Mesenchymal stem cell (in vitro differentiated cells and primary cell): ENCODE results near the gene HRH2. TPM values are rescaled to one million over a fixed set of nuclear protein-coding genes. Genes with fewer than 3 reads are reported as not detected.

Experiments used
- DNase-seq: peaks from one replicate; pipeline ENCODE4 v3.0.0-alpha.2; 2013
- H2AFZ ChIP-seq: one replicate; pipeline ENCODE4 v1.6.1; 2013; ENCODE audit warnings: low read depth, mild to moderate bottlenecking, control low read depth, inconsistent platforms, low read length, moderate library complexity
- H2AK5ac ChIP-seq: 2 replicates; pipeline ENCODE4 v1.6.1; 2013; ENCODE audit warnings: low read length, moderate library complexity, mild to moderate bottlenecking, inconsistent platforms; ENCODE audit not compliant: severe bottlenecking
- H2BK120ac ChIP-seq: one replicate; pipeline ENCODE4 v1.6.1; 2013; ENCODE audit warnings: low read depth, mild to moderate bottlenecking, inconsistent platforms, low read length, moderate library complexity
- H2BK12ac ChIP-seq, 2 experiments: one replicate each; pipeline ENCODE4 v1.6.1; 2013; ENCODE audit warnings: inconsistent platforms in 2 of 2, low read length in 2 of 2, mild to moderate bottlenecking in 2 of 2, moderate library complexity in 2 of 2, control low read depth in 1 of 2
- H2BK15ac ChIP-seq: one replicate; pipeline ENCODE4 v1.6.1; 2013; ENCODE audit warnings: mild to moderate bottlenecking, low read depth, inconsistent platforms; ENCODE audit not compliant: poor library complexity, severe bottlenecking
- H2BK5ac ChIP-seq: 2 replicates; pipeline ENCODE4 v1.6.1; 2013; ENCODE audit warnings: low read depth, mild to moderate bottlenecking, low read length, control low read depth, inconsistent platforms; ENCODE audit not compliant: poor library complexity, severe bottlenecking
- H3K14ac ChIP-seq, 2 experiments: one replicate each; pipeline ENCODE4 v1.6.1; 2013; ENCODE audit warnings: inconsistent platforms in 2 of 2, low read length in 2 of 2, control low read depth in 1 of 2, mild to moderate bottlenecking in 1 of 2, moderate library complexity in 1 of 2
- H3K18ac ChIP-seq, 2 experiments: one replicate each; pipeline ENCODE4 v1.6.1; 2013; ENCODE audit warnings: inconsistent platforms in 2 of 2, low read length in 2 of 2, control low read depth in 1 of 2, low read depth in 1 of 2, mild to moderate bottlenecking in 1 of 2
- H3K23ac ChIP-seq, 2 experiments: one replicate each; pipeline ENCODE4 v1.6.1; 2013; ENCODE audit warnings: inconsistent platforms in 2 of 2, low read length in 2 of 2, mild to moderate bottlenecking in 2 of 2, moderate library complexity in 2 of 2, control low read depth in 1 of 2
- H3K27ac ChIP-seq: 2 replicates; pipeline ENCODE4 v1.5.1; 2013; ENCODE audit warnings: mild to moderate bottlenecking, moderate library complexity, low read length, control low read depth, inconsistent platforms; ENCODE audit not compliant: poor library complexity, severe bottlenecking
- H3K27me3 ChIP-seq, 2 experiments: 2 replicates each; pipeline versions ENCODE4 v1.6.1 to v1.7.0; 2013; ENCODE audit warnings: low read length in 2 of 2, mild to moderate bottlenecking in 2 of 2, moderate library complexity in 2 of 2, control low read depth in 1 of 2, inconsistent platforms in 1 of 2; ENCODE audit not compliant: control insufficient read depth in 1 of 2, insufficient read depth in 1 of 2
- H3K36me3 ChIP-seq, 2 experiments: 2 replicates each; pipeline versions ENCODE4 v1.6.1 to v1.7.0; 2013; ENCODE audit warnings: low read length in 2 of 2, control low read depth in 1 of 2, inconsistent platforms in 1 of 2, low read depth in 1 of 2, mild to moderate bottlenecking in 1 of 2; ENCODE audit not compliant: insufficient read depth in 2 of 2, control insufficient read depth in 1 of 2
- H3K4ac ChIP-seq, 2 experiments: one replicate each; pipeline ENCODE4 v1.6.1; 2013; ENCODE audit warnings: inconsistent platforms in 2 of 2, low read length in 2 of 2, mild to moderate bottlenecking in 2 of 2, moderate library complexity in 2 of 2, control low read depth in 1 of 2, low read depth in 1 of 2
- H3K4me1 ChIP-seq: 2 replicates; pipeline ENCODE4 v1.6.1; 2013; ENCODE audit warnings: low read depth, low read length, control low read depth; ENCODE audit not compliant: control insufficient read depth, insufficient read depth
- H3K4me2 ChIP-seq: 2 replicates; pipeline ENCODE4 v1.6.1; 2013; ENCODE audit warnings: low read length, mild to moderate bottlenecking, inconsistent platforms; ENCODE audit not compliant: poor library complexity, severe bottlenecking
- H3K4me3 ChIP-seq, 2 experiments: 2 replicates each; pipeline versions ENCODE4 v1.5.1 to v1.7.0; 2013; ENCODE audit warnings: low read length in 2 of 2, mild to moderate bottlenecking in 2 of 2, control low read depth in 1 of 2, low read depth in 1 of 2; ENCODE audit not compliant: insufficient read depth in 1 of 2
- H3K79me1 ChIP-seq: replicated peaks from 2 replicates; pipeline ENCODE4 v1.6.1; 2013; ENCODE audit warnings: mild to moderate bottlenecking, control low read depth, low read length, inconsistent platforms; ENCODE audit not compliant: poor library complexity, severe bottlenecking
- H3K9ac ChIP-seq: 2 replicates; pipeline ENCODE4 v1.7.0; 2013; ENCODE audit warnings: mild to moderate bottlenecking, low read length, moderate library complexity
- H3K9me3 ChIP-seq: 2 replicates; pipeline ENCODE4 v1.7.0; 2013; ENCODE audit warnings: mild to moderate bottlenecking, low read length; ENCODE audit not compliant: control insufficient read depth
- H4K8ac ChIP-seq: one replicate; pipeline ENCODE4 v1.6.1; 2013; ENCODE audit warnings: inconsistent platforms, mild to moderate bottlenecking, low read length, moderate library complexity
- H4K91ac ChIP-seq: one replicate; pipeline ENCODE4 v1.6.1; 2013; ENCODE audit warnings: mild to moderate bottlenecking, low read length, inconsistent platforms
- WGBS: methylation state at CpG from one replicate; pipeline ENCODE4 v1.1.7; 2013; ENCODE audit warnings: mixed read lengths; 5-methylcytosine and 5-hydroxymethylcytosine counted together
- polyA plus RNA-seq, 2 experiments: library from polyadenylated mRNA; stranded (reverse); fragments of 200-250 nt; gene quantifications; one replicate each; pipeline ENCODE4 v1.2.3, GENCODE V29; 2013

Gene HRH2
- 0.33 TPM for polyA plus RNA-seq (2013, experiment 1 of 2)
- 0.18 TPM for polyA plus RNA-seq (2013, experiment 2 of 2)

GRCh38 chr5:175657593-175658271 lies at the start of gene HRH2:
HRH2 (plus strand) TSS chr5:175658071; CDS start chr5:175683234, 25,163 bp downstream.
- Histone ChIP-seq H2BK15ac (no peak within 1 kb of the TSS), H3K4me3 (peak within 1 kb of the TSS; percentile 31 to 58), H2AFZ (peak within 1 kb of the TSS; percentile 51), H4K8ac (no peak within 1 kb of the TSS), H3K27ac (no peak within 1 kb of the TSS), H3K4ac (no peak within 1 kb of the TSS), H2BK5ac (no peak within 1 kb of the TSS), H3K14ac (no peak within 1 kb of the TSS), H2BK120ac (no peak within 1 kb of the TSS), H2AK5ac (no peak within 1 kb of the TSS), H3K9ac (no peak within 1 kb of the TSS), H3K9me3 (no peaks in the 10 kb centered on the region), H3K4me1 (peaks cover 16% of the 10 kb centered on the region), H2BK12ac (no peak within 1 kb of the TSS), H3K23ac (peak within 1 kb of the TSS in 1 of 2 experiments; percentile 78), H3K4me2 (peak within 1 kb of the TSS; percentile 54), H3K27me3 (peaks cover 39 to 45% of the 10 kb centered on the region in 2 experiments), H3K79me1 (no peaks in the 10 kb centered on the region), H3K36me3 (no peaks in the 10 kb centered on the region), H3K18ac (no peak within 1 kb of the TSS), H4K91ac (no peak within 1 kb of the TSS)
- 2% methylated on average over 40 of the region's 58 CpGs for WGBS
- DNase-seq = peak; percentile 15

GRCh38 chr5:175609526-175609925 lies 48.3 kb upstream of the HRH2 start:
- H3K9ac ChIP-seq = no peak overlapping the region
- H2BK12ac ChIP-seq = no peak overlapping the region
- WGBS = 87% methylated on average over 5 of the region's 11 CpGs
- H4K91ac ChIP-seq = no peak overlapping the region
- no peaks in the 10 kb centered on the region for H3K9me3 ChIP-seq
- no peaks in the 10 kb centered on the region for H3K79me1 ChIP-seq
- no peak overlapping the region for H3K4ac ChIP-seq
- no peaks in the 10 kb centered on the region for H3K36me3 ChIP-seq
- no peak overlapping the region for H2BK15ac ChIP-seq
- H3K27ac ChIP-seq = no peak overlapping the region
- no peak overlapping the region for H3K4me2 ChIP-seq
- no peak overlapping the region for H2AK5ac ChIP-seq
- no peak overlapping the region for H2AFZ ChIP-seq
- no peak overlapping the region for H4K8ac ChIP-seq
- peaks cover 2% of the 10 kb centered on the region for H3K4me1 ChIP-seq
- H2BK5ac ChIP-seq = no peak overlapping the region
- H3K27me3 ChIP-seq = no peaks in the 10 kb centered on the region
- H3K14ac ChIP-seq = no peak overlapping the region
- H3K18ac ChIP-seq = no peak overlapping the region
- H3K4me3 ChIP-seq = no peak overlapping the region
- no peak overlapping the region for H2BK120ac ChIP-seq
- DNase-seq = no peak
- H3K23ac ChIP-seq = no peak overlapping the region

- Histone ChIP-seq H3K9ac (no peak overlapping the region), H3K36me3 (no peaks in the 10 kb centered on the region), H4K8ac (no peak overlapping the region), H3K4me2 (no peak overlapping the region), H3K4me3 (no peak overlapping the region), H3K27me3 (no peaks in the 10 kb centered on the region), H2BK5ac (no peak overlapping the region), H2BK120ac (no peak overlapping the region), H3K9me3 (no peaks in the 10 kb centered on the region), H3K18ac (no peak overlapping the region), H2BK12ac (no peak overlapping the region), H3K4ac (no peak overlapping the region), H3K14ac (no peak overlapping the region), H2AK5ac (no peak overlapping the region), H4K91ac (no peak overlapping the region), H3K4me1 (peaks cover 2% of the 10 kb centered on the region), H3K23ac (no peak overlapping the region), H2BK15ac (no peak overlapping the region), H2AFZ (no peak overlapping the region), H3K79me1 (no peaks in the 10 kb centered on the region), H3K27ac (no peak overlapping the region)
- no peak for DNase-seq
- 92% methylated on average over 4 of the region's 5 CpGs for WGBS
These were observed 47.5 kb upstream of the HRH2 start for GRCh38 chr5:175610381-175610780.

- no peak overlapping the region for H2AK5ac ChIP-seq
- H3K4ac ChIP-seq = no peak overlapping the region
- WGBS = 46% methylated on average over 3 of the region's 3 CpGs
- H3K9me3 ChIP-seq = no peaks in the 10 kb centered on the region
- no peak overlapping the region for H3K4me3 ChIP-seq
- no peaks in the 10 kb centered on the region for H3K27me3 ChIP-seq
- DNase-seq = no peak
- H3K36me3 ChIP-seq = no peaks in the 10 kb centered on the region
- H3K9ac ChIP-seq = no peak overlapping the region
- H3K27ac ChIP-seq = no peak overlapping the region
- H2BK120ac ChIP-seq = no peak overlapping the region
- H4K8ac ChIP-seq = no peak overlapping the region
- H2BK5ac ChIP-seq = no peak overlapping the region
- H3K4me2 ChIP-seq = no peak overlapping the region
- peaks cover 2% of the 10 kb centered on the region for H3K4me1 ChIP-seq
- H3K18ac ChIP-seq = no peak overlapping the region
- H2BK12ac ChIP-seq = no peak overlapping the region
- peak overlapping the region in 1 of 2 experiments; percentile 18 for H3K14ac ChIP-seq
- H2BK15ac ChIP-seq = no peak overlapping the region
- H2AFZ ChIP-seq = no peak overlapping the region
- H3K79me1 ChIP-seq = no peaks in the 10 kb centered on the region
- no peak overlapping the region for H3K23ac ChIP-seq
- no peak overlapping the region for H4K91ac ChIP-seq
These were observed 47.0 kb upstream of the HRH2 start for GRCh38 chr5:175610898-175611297.
